K562 (cell line): ENCODE measurements around the gene LUC7L3. TPM values are rescaled to one million over a fixed set of nuclear protein-coding genes. Genes with fewer than 3 reads are reported as not detected.

Source experiments
- ATAC-seq: fragments of 200-7000 bp; cut with Tn5 transposase; 3 replicates; pipeline ENCODE4 v1.9.1; 2020; ENCODE audit warnings: moderate library complexity
- BruUV-seq: library from RNA; stranded (reverse); fragments of 400-500 nt; replicated peaks from 2 replicates; lab custom pipeline; 2021; lab: Mats Ljungman, UMichigan
- CTCF ChIA-PET: fragments of 300-600 bp; formaldehyde crosslinking; extraction: SDS; loops from one replicate; lab custom pipeline; 2021; ENCODE audit warnings: low intra/inter-chr PET ratio; lab: Yijun Ruan, JAX
- POLR2A ChIA-PET: fragments of 300-600, 350-650 bp; sonication (Branson Sonifier 250); formaldehyde crosslinking; extraction: SDS; loops from one replicate; lab custom pipeline; 2021; ENCODE audit warnings: antibody characterized with exemption, inconsistent platforms; lab: Yijun Ruan, JAX
- DNase-seq, 4 experiments: peaks; one replicate each; pipeline versions ENCODE4 v3.0.0 to v3.0.0-alpha.2; 2011 to 2018; ENCODE audit warnings: low spot score in 3 of 4, mixed read lengths in 3 of 4; ENCODE audit errors: extremely low read depth in 1 of 4
- FAIRE-seq: peaks from 2 replicates; lab custom pipeline; 2011; peaks lifted over from hg19 to GRCh38; lab: Jason Lieb, UNC
- H2AFZ ChIP-seq: 2 replicates; pipeline ENCODE4 v1.6.0; 2011; ENCODE audit warnings: low read depth, low read length, control low read depth, inconsistent platforms
- H3K27ac ChIP-seq: fragments of 200-600 bp; 3 replicates; pipeline ENCODE4 v1.8.0; 2011; ENCODE audit warnings: low read depth, mild to moderate bottlenecking, control low read depth, inconsistent platforms, low read length, moderate library complexity, mixed read lengths; ENCODE audit errors: extremely low read depth
- H3K27me3 ChIP-seq, 2 experiments: fragments of 300-600 bp in 1 of 2; 2 replicates in 1 of 2; 3 replicates in 1 of 2; pipeline versions ENCODE4 v1.6.0 to v1.8.0; 2011; ENCODE audit warnings: inconsistent platforms in 2 of 2, low read length in 2 of 2, mild to moderate bottlenecking in 1 of 2, mixed read lengths in 1 of 2, moderate library complexity in 1 of 2; ENCODE audit not compliant: control insufficient read depth in 2 of 2, insufficient read depth in 2 of 2
- H3K36me3 ChIP-seq: fragments of 300-600 bp; 3 replicates; pipeline ENCODE4 v1.8.0; 2011; ENCODE audit warnings: mild to moderate bottlenecking, low read length, inconsistent platforms; ENCODE audit not compliant: control insufficient read depth, insufficient read depth
- H3K4me1 ChIP-seq, 2 experiments: fragments of 200-600 bp in 1 of 2; replicated peaks in 1 of 2; 2 replicates in 1 of 2; 3 replicates in 1 of 2; pipeline versions ENCODE4 v1.5.1 to v1.8.0; 2011; ENCODE audit warnings: inconsistent platforms in 2 of 2, low read length in 2 of 2, mild to moderate bottlenecking in 1 of 2, mixed read lengths in 1 of 2, moderate library complexity in 1 of 2; ENCODE audit not compliant: control insufficient read depth in 2 of 2, insufficient read depth in 2 of 2
- H3K4me2 ChIP-seq: 2 replicates; pipeline ENCODE4 v1.6.1; 2011; ENCODE audit warnings: low read length, control low read depth, inconsistent platforms, mixed read lengths; ENCODE audit not compliant: insufficient read depth
- H3K4me3 ChIP-seq: fragments of 200-600 bp; sonication (generic), shearing (Covaris generic); 2 replicates; pipeline ENCODE4 v1.5.1; 2016; ENCODE audit warnings: control low read depth, inconsistent platforms
- H3K79me2 ChIP-seq: fragments of 200-600 bp; 3 replicates; pipeline ENCODE4 v1.8.0; 2011; ENCODE audit warnings: low read length, inconsistent platforms; ENCODE audit not compliant: control insufficient read depth, insufficient read depth
- H3K9ac ChIP-seq, 2 experiments: 2 replicates each; pipeline versions ENCODE4 v1.6.0 to v1.6.1; 2011; ENCODE audit warnings: low read depth in 2 of 2, low read length in 2 of 2, control low read depth in 1 of 2, inconsistent platforms in 1 of 2, mild to moderate bottlenecking in 1 of 2, mixed read lengths in 1 of 2; ENCODE audit not compliant: insufficient read depth in 1 of 2
- H3K9me1 ChIP-seq: one replicate; pipeline ENCODE4 v1.6.0; 2011; ENCODE audit warnings: inconsistent platforms, mild to moderate bottlenecking, low read length, moderate library complexity; ENCODE audit not compliant: control insufficient read depth, insufficient read depth
- H3K9me3 ChIP-seq: replicated peaks from 2 replicates; pipeline ENCODE4 v1.5.1; 2011; ENCODE audit warnings: low read depth, low read length, inconsistent platforms; ENCODE audit not compliant: control insufficient read depth, insufficient read depth
- H4K20me1 ChIP-seq: replicated peaks from 2 replicates; pipeline ENCODE4 v1.6.1; 2011; ENCODE audit warnings: low read length, inconsistent platforms, mixed read lengths; ENCODE audit not compliant: control insufficient read depth, insufficient read depth
- DMBX1 ChIP-seq: fragments of 250-450 bp; sonication (Bioruptor Pico); IDR thresholded peaks from 2 replicates; pipeline ENCODE4 v1.8.0; 2022; ENCODE audit warnings: inconsistent platforms, mild to moderate bottlenecking, moderate library complexity, borderline replicate concordance
- FOS ChIP-seq: IDR thresholded peaks from 3 replicates; pipeline ENCODE4 v1.6.1; 2011; ENCODE audit not compliant: insufficient read length; ENCODE audit errors: extremely low read depth
- MYBL2 ChIP-seq, 2 experiments: fragments of 450-650 bp in 1 of 2; sonication (generic) in 1 of 2; formaldehyde crosslinking in 1 of 2; IDR thresholded peaks; 2 replicates each; pipeline versions ENCODE4 v1.6.1 to v1.8.1; 2017 to 2022; ENCODE audit warnings: borderline replicate concordance in 1 of 2, inconsistent platforms in 1 of 2, low read depth in 1 of 2, mild to moderate bottlenecking in 1 of 2, missing genetic modification reagents in 1 of 2, moderate library complexity in 1 of 2
- WHSC1 ChIP-seq: IDR thresholded peaks from one replicate; pipeline ENCODE4 v1.6.1; 2012; ENCODE audit warnings: low read length, control low read depth, inconsistent platforms
- XRCC5 ChIP-seq: fragments of 200-400 bp; formaldehyde crosslinking; IDR thresholded peaks from 2 replicates; pipeline ENCODE4 v1.6.1; 2017; ENCODE audit warnings: low read depth, mild to moderate bottlenecking, low read length
- ZNF121 ChIP-seq: sonication (generic); formaldehyde crosslinking; conservative IDR thresholded peaks from 2 replicates; pipeline ENCODE4 v1.8.0; 2022; ENCODE audit warnings: missing genetic modification reagents
- WGBS: fragments of 100-300 bp; shearing (Covaris generic); methylation state at CpG from one replicate; pipeline ENCODE4 v1.1.6; 2016; ENCODE audit warnings: low coverage, mixed read lengths; ENCODE audit not compliant: insufficient coverage; ENCODE audit errors: missing lambda C conversion rate; 5-methylcytosine and 5-hydroxymethylcytosine counted together
- in situ Hi-C: fragments of 300-500 bp; cut with MboI; formaldehyde crosslinking; loops from 4 replicates; pipeline ENCODE4 v1.15.0; 2018; ENCODE audit warnings: inconsistent platforms, mixed read lengths
- intact Hi-C: fragments of 100-400 bp; cut with micrococcal nuclease; formaldehyde crosslinking; loops from 2 replicates; pipeline ENCODE4 v1.14.2; 2022
- polyA plus RNA-seq, 8 experiments: library from polyadenylated mRNA; depleted of rRNA in 4 of 8; stranded (reverse) in 5 of 8; unstranded in 3 of 8; fragments of >200 nt; fragmentation: Nextera tagmentation in 2 of 8; fragmentation: Illumina TruSeq in 1 of 8; extraction: Ambion mirVana in 2 of 8; extraction: Trizol in 1 of 8; gene quantifications; 2 replicates each; pipeline versions ENCODE4 v1.2.1 to v1.2.3, GENCODE V29; 2011 to 2014; ENCODE audit warnings: inconsistent platforms in 1 of 8, missing spikeins in 1 of 8
- total RNA-seq, 7 experiments: library from RNA; depleted of rRNA in 6 of 7; stranded (reverse); fragments of >200 nt in 6 of 7; fragmentation: Illumina TruSeq in 2 of 7; extraction: Trizol in 2 of 7; gene quantifications; 2 replicates each; pipeline versions ENCODE4 v1.2.1 to v1.2.3, GENCODE V29; 2011 to 2021; ENCODE audit warnings: low replicate concordance in 1 of 7
- TF ChIP-seq, protein P1 (sequence below): fragments of 450-650 bp; IDR thresholded peaks from 2 replicates; pipeline ENCODE4 v1.6.1; 2016
- TF ChIP-seq, protein P2 (sequence below): sonication (generic); formaldehyde crosslinking; IDR thresholded peaks from 2 replicates; pipeline ENCODE4 v1.8.1; 2023; ENCODE audit warnings: mild to moderate bottlenecking, missing genetic modification reagents, moderate library complexity

The LUC7L3 gene
- total and polyA plus RNA-seq, 9 of the 15 experiments (the other 6 are each of a cell fraction or from before 2014, with no cell fraction given): 80.8 to 284 (median 127) TPM

DNA sequence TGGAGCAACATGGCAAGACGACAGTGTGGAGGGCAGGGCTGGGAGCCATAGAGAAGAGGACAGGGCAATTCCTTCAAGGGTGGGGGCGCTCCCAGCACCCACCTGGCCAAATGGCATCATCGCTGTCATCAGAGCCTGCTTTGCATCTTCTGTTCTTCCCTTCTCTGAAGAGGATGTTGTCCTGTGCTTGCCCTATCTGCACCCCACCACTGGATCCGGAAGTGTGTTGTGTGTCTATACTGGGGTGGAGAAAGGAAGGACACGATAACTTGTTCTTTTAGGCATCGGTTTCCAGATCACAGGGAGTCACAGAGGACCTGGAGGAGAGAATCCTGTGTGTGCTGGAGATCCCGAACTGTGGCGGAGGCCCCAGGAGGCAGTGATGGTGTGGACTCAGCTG, 73.6 kb downstream of the LUC7L3 start:
- H3K4me1 ChIP-seq: peaks cover 0 to 3% of the 10 kb centered on the region in 2 experiments; a peak in 2 of 5 replicates
- H3K9me3 ChIP-seq: no peaks in the 10 kb centered on the region
- no peak for ATAC-seq
- H3K27me3 ChIP-seq: no peaks in the 10 kb centered on the region
- no peaks in the 10 kb centered on the region for H3K79me2 ChIP-seq
- in situ Hi-C loops (no loop called here), intact Hi-C loops (no loop called here)
- H3K4me3 ChIP-seq: no peak overlapping the region
- no peak overlapping the region for H3K27ac ChIP-seq
- peak overlapping the region; percentile 45 for H2AFZ ChIP-seq
- 42% methylated on average over 7 of the region's 8 CpGs for WGBS
- H3K4me2 ChIP-seq: no peak overlapping the region
- no peak for DNase-seq
- H4K20me1 ChIP-seq: 0 out of 2 replicates have a peak, but pooled peaks cover 3% of the 10 kb centered on the region
- ChIA-PET CTCF (interaction anchor here (0.6 kb wide), 1 partner anchor 172 kb away, joined by 3 read pairs; no protein-coding TSS in a partner anchor), POLR2A (interaction anchor here (0.7 kb wide), 1 partner anchor 13 kb away, joined by 4 read pairs; no protein-coding TSS in a partner anchor)
- no peaks in the 10 kb centered on the region for H3K36me3 ChIP-seq
- TF ChIP-seq WHSC1 (no peak), FOS (no peak), DMBX1 (CRISPR knock-in tag) (no peak)
- BruUV-seq: no TSS peak
- H3K9me1 ChIP-seq: no peaks in the 10 kb centered on the region
- H3K9ac ChIP-seq: peak overlapping the region in 1 of 2 experiments; percentile 4; a peak in 1 of 4 replicates
- no peak for FAIRE-seq

DNA sequence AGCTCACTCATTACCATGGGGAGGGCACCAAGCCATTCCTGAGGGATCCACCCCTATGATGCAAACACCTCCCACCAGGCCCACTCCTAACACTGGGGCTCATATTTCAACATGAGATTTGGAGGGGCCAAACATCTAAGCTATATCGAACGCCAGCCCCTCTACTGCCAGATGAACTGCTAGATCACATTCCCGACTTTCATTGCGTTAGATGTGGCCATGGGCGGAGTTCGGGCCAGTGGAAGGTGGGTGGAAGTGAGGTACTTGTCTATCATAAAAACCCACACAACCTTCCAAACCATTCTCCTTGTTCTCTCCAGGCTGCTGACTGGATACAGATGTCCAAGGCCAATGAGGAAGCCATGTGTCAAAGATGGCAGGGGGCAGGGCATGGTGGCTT, 75.0 kb downstream of the LUC7L3 start:
- Histone ChIP-seq H3K4me3 (no peak overlapping the region), H3K9me3 (no peaks in the 10 kb centered on the region), H3K4me1 (peaks cover 0 to 3% of the 10 kb centered on the region in 2 experiments; a peak in 3 of 5 replicates), H3K36me3 (no peaks in the 10 kb centered on the region), H3K79me2 (no peaks in the 10 kb centered on the region), H3K9ac (no peak overlapping the region), H4K20me1 (0 out of 2 replicates have a peak, but pooled peaks cover 3% of the 10 kb centered on the region), H3K9me1 (no peaks in the 10 kb centered on the region), H3K27me3 (no peaks in the 10 kb centered on the region), H3K4me2 (no peak overlapping the region), H3K27ac (no peak overlapping the region), H2AFZ (peak overlapping the region; percentile 55)
- 48% methylated on average over 6 of the region's 6 CpGs for WGBS
- DNase-seq: no peak
- ChIA-PET POLR2A (interaction anchor here (0.6 to 0.9 kb wide), 2 partner anchors 11 to 15 kb away, joined by 3 read pairs; no protein-coding TSS in a partner anchor), CTCF (no interaction called here)
- no peak for TF ChIP-seq MYBL2 (IDR thresholded peaks at IDR 0.05; ENCODE audit: low read depth)
- TF ChIP-seq MYBL2 (CRISPR knock-in tag; IDR thresholded peaks at IDR 0.05; ENCODE audit: borderline replicate concordance): no peak
- TF ChIP-seq, protein P1, sequence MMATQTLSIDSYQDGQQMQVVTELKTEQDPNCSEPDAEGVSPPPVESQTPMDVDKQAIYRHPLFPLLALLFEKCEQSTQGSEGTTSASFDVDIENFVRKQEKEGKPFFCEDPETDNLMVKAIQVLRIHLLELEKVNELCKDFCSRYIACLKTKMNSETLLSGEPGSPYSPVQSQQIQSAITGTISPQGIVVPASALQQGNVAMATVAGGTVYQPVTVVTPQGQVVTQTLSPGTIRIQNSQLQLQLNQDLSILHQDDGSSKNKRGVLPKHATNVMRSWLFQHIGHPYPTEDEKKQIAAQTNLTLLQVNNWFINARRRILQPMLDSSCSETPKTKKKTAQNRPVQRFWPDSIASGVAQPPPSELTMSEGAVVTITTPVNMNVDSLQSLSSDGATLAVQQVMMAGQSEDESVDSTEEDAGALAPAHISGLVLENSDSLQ: no peak
- TF ChIP-seq, protein P2, sequence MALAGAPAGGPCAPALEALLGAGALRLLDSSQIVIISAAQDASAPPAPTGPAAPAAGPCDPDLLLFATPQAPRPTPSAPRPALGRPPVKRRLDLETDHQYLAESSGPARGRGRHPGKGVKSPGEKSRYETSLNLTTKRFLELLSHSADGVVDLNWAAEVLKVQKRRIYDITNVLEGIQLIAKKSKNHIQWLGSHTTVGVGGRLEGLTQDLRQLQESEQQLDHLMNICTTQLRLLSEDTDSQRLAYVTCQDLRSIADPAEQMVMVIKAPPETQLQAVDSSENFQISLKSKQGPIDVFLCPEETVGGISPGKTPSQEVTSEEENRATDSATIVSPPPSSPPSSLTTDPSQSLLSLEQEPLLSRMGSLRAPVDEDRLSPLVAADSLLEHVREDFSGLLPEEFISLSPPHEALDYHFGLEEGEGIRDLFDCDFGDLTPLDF (CRISPR knock-in tag): no peak
- TF ChIP-seq XRCC5: no peak
- TF ChIP-seq ZNF121: 0 out of 2 replicates have a peak, but pooled peaks have one; percentile 23
- no TSS peak for BruUV-seq
- ATAC-seq: no peak
- no peak for FAIRE-seq
- intact Hi-C loops (no loop called here), in situ Hi-C loops (no loop called here)
